ENCODE results near the gene MICU1.

MICU1 gene

DNA sequence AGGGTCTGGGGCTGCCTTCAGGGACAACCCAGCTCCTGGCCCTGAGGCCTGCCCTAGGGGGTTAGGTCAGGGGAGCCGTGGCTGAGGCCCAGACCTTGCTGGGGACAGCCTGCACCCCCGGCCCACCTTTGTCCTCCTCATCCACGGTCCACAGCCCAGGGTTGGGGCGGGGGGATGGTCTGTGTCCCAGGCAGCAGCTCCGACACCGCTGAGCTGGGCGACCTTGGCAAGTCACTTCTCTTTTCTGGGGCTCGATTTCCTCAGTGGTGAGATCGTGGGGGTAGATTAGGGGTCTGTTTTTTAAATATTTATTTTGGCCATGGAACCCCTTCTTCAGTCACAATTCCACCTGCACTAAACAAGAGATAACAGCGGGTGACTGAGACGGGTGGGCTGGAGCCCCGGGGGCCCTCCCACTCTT, 302.1 kb downstream of the MICU1 start:
- CTCF ChIA-PET = interaction anchor here (0.6 to 4.4 kb wide), 2 partner anchors 49 to 60 kb away, joined by 3 to 28 read pairs; partner anchors contain the start of gene DDIT4
- no peak for DNase-seq
- Mint-ChIP-seq H3K27ac (no peak overlapping the region), H3K36me3 (peaks cover 14% of the 10 kb centered on the region), H3K27me3 (no peaks in the 10 kb centered on the region), H3K4me1 (peaks cover 84% of the 10 kb centered on the region), H3K9me3 (peaks cover 8% of the 10 kb centered on the region), H3K4me3 (no peak overlapping the region)

DNA sequence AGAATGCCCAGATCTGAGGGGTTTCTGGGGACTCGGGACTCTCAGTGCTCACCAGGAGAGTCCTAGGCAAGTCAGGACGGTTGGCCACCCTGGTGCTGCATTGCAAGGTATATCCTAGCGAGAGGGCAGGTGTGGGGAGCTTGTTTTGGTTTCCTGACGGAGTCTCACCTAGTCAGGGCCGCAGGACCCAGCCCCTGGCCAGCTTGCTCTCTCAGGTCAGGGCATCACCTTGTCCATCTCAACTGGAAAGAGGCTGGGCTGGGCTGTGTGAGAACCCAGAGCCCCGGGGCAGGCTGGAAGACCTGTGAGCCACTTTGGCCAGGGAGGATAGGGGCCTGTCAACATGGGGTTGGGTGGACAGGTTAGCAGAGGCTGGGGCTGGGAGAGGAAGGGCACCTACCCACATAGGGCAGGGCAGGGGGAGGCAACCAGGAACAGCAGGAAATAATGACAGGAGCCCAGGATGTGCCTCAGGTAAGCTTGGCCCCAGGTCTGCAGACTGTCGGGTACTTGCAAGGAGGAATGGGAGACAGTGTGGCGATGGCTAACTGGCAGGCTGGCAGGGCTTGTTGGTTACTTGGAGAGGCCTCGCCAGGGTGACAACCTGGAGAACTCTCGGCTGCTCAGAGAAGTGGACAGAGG, 302.6 kb downstream of the MICU1 start:
- Mint-ChIP-seq H3K36me3 (peaks cover 14% of the 10 kb centered on the region), H3K4me1 (peaks cover 84% of the 10 kb centered on the region), H3K4me3 (no peak overlapping the region), H3K27me3 (no peaks in the 10 kb centered on the region), H3K9me3 (peaks cover 8% of the 10 kb centered on the region), H3K27ac (peak overlapping the region; percentile 99)
- CTCF ChIA-PET = interaction anchor here (0.6 to 4.4 kb wide), 4 partner anchors 15 to 63 kb away, joined by 3 to 28 read pairs (median 4); partner anchors contain the start of gene DDIT4
- DNase-seq = no peak

DNA sequence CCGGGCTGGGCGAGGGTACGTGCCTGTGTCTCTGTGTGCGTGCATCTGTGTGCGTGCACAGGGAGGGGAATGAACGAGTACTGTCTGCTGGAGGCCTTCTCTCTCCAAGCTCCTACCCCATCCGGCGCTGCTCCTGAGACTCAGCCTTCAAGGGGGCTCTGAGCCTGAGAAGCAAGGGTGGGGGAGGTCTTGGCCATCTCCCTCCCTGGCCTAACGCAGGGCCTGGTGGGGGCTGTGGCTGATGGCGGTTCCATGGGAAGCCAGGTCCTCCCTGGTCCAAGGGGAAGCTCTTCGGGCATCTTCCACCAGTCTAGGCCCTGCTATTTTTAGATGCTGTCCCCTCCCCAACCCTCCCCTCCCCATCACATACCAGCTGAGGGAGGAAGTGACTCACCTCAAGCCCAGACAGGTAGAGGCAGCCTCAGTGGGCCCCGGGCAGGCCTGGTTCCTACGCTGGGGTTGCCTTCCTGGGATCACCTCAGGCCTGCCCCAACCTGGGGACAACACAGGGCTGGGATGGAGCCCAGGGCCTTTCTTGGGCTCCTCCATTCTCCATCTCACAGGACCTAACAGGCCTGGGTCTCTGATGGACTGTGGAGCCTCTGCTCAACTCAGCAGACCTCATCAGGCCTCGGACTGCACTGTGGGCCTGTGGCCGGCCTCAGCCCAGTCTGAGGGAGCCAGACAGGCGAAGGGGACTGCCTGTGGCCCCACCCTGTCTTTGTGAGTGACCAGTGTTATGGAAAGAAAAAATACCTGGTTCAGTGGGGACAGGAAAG, 303.4 kb downstream of the MICU1 start:
- CTCF ChIA-PET = interaction anchor here (0.9 to 4.4 kb wide), 9 partner anchors 12 to 189 kb away, joined by 3 to 28 read pairs (median 4); partner anchors contain the start of gene DDIT4
- Mint-ChIP-seq H3K36me3 (peaks cover 11% of the 10 kb centered on the region), H3K27ac (peak overlapping the region; percentile 99), H3K4me3 (peak overlapping the region; percentile 42), H3K9me3 (peaks cover 8% of the 10 kb centered on the region), H3K27me3 (no peaks in the 10 kb centered on the region), H3K4me1 (peaks cover 84% of the 10 kb centered on the region)
- peak; percentile 69 for DNase-seq

DNA sequence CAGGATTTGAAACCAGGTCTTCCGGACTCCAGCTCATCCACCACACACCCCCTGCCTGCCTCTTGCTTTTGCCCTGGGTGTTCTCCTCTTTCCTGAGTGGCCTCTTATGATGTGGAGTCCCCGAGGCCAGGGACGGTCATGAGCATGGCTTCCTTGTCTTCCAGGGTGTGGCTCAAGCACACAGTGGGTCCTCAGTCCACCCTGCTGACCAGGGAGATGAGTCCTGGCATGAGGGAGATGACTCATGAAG, 303.9 kb downstream of the MICU1 start:
- no peaks in the 10 kb centered on the region for H3K27me3 Mint-ChIP-seq
- peaks cover 8% of the 10 kb centered on the region for H3K9me3 Mint-ChIP-seq
- H3K4me1 Mint-ChIP-seq = peaks cover 85% of the 10 kb centered on the region
- CTCF ChIA-PET = interaction anchor here (0.9 to 4.4 kb wide), 10 partner anchors 10 to 189 kb away, joined by 3 to 28 read pairs (median 6); partner anchors contain the start of gene DDIT4
- H3K36me3 Mint-ChIP-seq = peaks cover 9% of the 10 kb centered on the region
- DNase-seq = no peak
- H3K27ac Mint-ChIP-seq = peak overlapping the region; percentile 99
- H3K4me3 Mint-ChIP-seq = peak overlapping the region; percentile 42

DNA sequence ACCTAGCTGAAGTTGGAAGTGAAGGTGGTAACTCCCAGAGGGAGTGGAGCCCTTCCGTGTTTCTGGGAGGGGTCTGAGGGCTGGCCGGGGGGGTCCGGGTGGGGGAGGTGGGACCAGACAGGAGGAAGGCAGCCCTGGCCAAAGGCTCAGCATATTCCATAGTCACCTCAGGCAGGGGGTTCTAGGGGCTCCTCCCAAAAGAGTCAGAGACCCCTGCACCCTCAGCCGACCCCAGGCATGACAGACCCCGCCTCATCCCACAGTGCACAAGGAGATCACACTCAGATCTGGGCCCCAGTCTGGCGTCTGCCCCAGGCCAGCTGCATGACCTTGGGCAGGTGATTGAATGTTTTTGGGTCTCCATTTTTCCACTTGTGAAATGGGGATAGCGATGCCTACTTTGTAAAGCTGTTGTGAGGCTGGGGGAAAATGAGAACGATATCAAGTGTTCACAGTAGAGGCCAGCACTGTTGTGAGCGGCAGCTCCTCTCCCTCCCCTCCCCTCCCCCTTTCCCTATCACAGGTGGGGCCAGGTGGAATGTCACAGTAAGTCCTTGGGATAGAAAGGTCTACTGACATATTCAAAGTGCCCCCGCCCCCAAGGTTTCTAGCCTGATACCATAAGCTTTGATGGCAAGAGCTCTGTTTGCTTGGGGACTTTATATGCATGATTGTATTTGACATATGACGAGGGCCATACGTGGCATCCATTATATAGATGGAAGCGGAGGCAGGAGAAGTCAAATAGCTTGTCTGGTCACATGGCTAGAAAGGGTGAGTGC, 304.4 kb downstream of the MICU1 start:
- peak overlapping the region; percentile 99 for H3K27ac Mint-ChIP-seq
- no peak for DNase-seq

DNA sequence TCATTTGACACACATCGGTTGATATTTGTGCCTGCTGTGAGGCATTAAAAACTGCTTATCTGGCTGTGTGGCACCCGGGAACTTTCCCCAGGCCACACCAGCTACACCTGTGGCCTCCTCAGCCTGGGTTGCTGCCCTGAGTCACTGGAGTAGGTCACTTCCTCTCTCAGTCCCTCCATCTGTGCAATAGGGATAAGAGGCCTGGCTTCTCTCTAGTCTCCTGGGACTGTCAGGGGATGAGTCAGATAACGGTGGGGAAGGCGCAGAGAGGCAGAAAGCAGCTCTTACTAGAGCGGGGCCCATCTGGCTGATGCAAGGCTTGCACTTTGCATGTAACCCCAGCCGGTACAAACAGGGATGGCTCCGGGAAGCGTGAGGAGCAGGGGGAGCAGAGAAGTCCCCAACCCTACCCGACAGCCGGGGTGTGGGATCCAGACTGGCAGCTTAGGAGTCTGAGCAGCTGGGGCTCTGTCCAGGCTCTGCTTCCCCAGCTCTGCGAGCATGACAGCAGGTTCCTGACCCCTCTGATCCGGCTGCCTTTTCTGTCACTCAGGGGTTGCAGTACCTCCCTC, 305.1 kb downstream of the MICU1 start:
- CTCF ChIA-PET = interaction anchor here (0.8 to 4.4 kb wide), 9 partner anchors 11 to 195 kb away, joined by 3 to 28 read pairs (median 7); partner anchors contain the start of gene DDIT4
- H3K4me1 Mint-ChIP-seq = peaks cover 88% of the 10 kb centered on the region
- no peaks in the 10 kb centered on the region for H3K9me3 Mint-ChIP-seq
- peak; percentile 70 for DNase-seq
- H3K36me3 Mint-ChIP-seq = peaks cover 6% of the 10 kb centered on the region
- H3K27ac Mint-ChIP-seq = peak overlapping the region; percentile 99
- peak overlapping the region; percentile 75 for H3K4me3 Mint-ChIP-seq
- no peaks in the 10 kb centered on the region for H3K27me3 Mint-ChIP-seq

More for the DNA sequence above, 304.4 kb downstream of the MICU1 start:
- H3K36me3 Mint-ChIP-seq = peaks cover 4% of the 10 kb centered on the region
- H3K27me3 Mint-ChIP-seq = no peaks in the 10 kb centered on the region
- H3K4me3 Mint-ChIP-seq = peak overlapping the region; percentile 42
- peaks cover 85% of the 10 kb centered on the region for H3K4me1 Mint-ChIP-seq
- CTCF ChIA-PET = interaction anchor here (0.8 to 4.4 kb wide), 14 partner anchors 10 to 196 kb away, joined by 3 to 28 read pairs (median 4); partner anchors contain the start of gene DDIT4
- peaks cover 3% of the 10 kb centered on the region for H3K9me3 Mint-ChIP-seq

DNA sequence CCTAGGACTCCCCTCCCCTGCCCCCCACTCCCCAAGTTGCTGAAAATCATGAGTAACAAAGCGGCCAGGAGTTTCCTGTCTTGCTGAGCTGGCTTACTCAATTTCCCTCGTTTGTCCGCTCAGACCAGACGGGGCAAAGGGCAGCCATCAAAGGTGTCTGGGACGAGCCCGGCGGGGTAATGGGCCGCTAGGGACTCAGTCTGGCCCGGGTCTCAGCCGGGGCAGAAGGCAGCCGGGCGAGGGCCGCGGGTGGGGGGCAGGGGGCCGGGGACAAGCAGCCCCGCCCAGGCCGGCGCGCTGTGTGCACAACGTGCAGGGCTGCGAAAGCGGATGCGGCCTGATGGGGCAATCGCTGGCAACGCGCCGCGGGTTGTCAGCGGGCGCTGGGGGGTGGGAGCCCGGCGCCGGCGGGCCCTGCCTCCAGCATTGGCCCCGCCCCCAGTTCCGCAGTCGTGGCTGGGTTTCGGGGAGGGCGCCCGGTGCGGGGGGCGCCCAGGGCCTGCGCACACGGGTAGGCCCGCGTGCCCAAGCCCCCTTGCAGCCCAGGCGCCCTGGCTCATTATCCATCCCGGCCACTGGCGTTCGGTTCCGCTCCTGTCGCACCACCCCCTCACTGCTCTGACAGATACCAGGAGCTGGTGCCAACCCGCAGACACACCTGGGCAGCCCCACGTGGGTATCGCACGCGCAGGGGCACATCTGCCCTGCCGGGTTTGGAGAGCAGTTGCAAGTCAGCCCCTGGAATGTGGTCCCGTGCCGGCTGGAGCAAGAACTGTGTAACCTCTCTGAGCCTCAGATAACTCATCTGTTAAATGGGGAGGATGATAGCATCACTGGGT, 306.2 kb downstream of the MICU1 start:
- Mint-ChIP-seq H3K36me3 (peaks cover 8% of the 10 kb centered on the region), H3K27me3 (no peaks in the 10 kb centered on the region), H3K4me3 (peak overlapping the region; percentile 75), H3K4me1 (peaks cover 93% of the 10 kb centered on the region), H3K9me3 (no peaks in the 10 kb centered on the region), H3K27ac (peak overlapping the region; percentile 99)
- CTCF ChIA-PET = interaction anchor here (0.9 to 4.4 kb wide), 8 partner anchors 11 to 59 kb away, joined by 3 to 28 read pairs (median 6); partner anchors contain the start of gene DDIT4
- peak; percentile 92 for DNase-seq

DNA sequence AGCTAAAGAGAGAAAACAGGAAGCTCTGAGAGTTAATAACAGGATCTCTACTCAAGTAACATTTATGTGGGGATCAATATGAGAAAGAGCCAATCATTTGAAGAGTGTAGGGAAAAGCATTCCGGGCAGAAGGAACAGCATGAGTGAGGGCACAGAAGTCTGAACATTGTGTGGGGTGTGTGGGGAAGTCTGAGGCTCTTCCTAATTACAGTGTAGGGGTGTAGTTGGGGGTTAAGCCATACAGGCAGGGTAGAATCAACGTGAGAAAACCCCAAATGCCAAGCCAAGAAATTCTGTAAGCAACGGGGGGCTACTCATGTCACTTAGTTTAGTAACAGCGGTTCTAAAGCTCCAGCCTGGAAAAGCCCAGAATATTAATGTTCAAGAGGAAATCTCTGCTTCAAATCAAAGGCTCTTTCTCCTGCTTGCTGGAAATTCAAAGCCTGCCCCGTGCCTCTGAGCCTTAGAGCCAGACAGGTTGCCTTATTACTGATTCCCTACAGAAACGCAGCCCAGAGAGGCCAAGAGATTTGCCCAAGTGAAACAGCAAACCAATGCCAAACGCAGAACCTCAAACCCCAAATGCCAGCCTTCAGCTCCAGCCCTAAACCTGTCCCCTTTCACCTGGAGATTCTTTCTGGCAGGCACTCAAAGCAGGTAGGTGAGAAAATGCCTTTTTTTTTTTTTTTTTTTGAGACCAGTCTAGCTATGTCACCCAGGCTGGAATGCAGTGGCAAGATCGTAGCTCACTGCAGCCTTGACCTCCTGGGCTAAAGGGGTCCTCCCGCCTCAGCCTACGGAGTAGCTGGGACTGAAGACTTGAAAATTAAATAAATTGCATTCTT, 307.2 kb downstream of the MICU1 start:
- H3K9me3 Mint-ChIP-seq = no peaks in the 10 kb centered on the region
- H3K36me3 Mint-ChIP-seq = peaks cover 8% of the 10 kb centered on the region
- DNase-seq = no peak
- H3K4me3 Mint-ChIP-seq = peak overlapping the region; percentile 68
- CTCF ChIA-PET = interaction anchor here (0.9 to 2.2 kb wide), 6 partner anchors 10 to 100 kb away, joined by 3 to 6 read pairs (median 4); no protein-coding TSS in a partner anchor
- no peaks in the 10 kb centered on the region for H3K27me3 Mint-ChIP-seq
- H3K27ac Mint-ChIP-seq = peak overlapping the region; percentile 88
- H3K4me1 Mint-ChIP-seq = peaks cover 88% of the 10 kb centered on the region

Measured in activated naive CD4-positive, alpha-beta T cell treated with anti-CD3 and anti-CD28 coated beads, Interleukin-2, amount 10 ng/mL, durations not matched to agents 7 days and 5 days (primary cell).